Ovary (tissue), 3 donors: ENCODE results near the gene GOLGA1.

Experiments used
- EP300 ChIP-seq: sonication (generic); formaldehyde crosslinking; IDR thresholded peaks from one replicate; pipeline ENCODE4 v1.6.1; 2017; ENCODE audit warnings: antibody characterized with exemption
- POLR2A ChIP-seq: fragments of 450-650 bp; IDR thresholded peaks from one replicate; pipeline ENCODE4 v1.6.1; 2017; ENCODE audit warnings: antibody characterized with exemption, mild to moderate bottlenecking, moderate library complexity
- TF ChIP-seq, protein P1 (sequence below), 3 donors: fragments of 450-650 bp in 2 of 3; fragments of 200-600 bp in 1 of 3; IDR thresholded peaks; one replicate each; pipeline versions ENCODE4 v1.5.1 to v1.8.0; 2016 to 2022; ENCODE audit warnings: antibody characterized with exemption in 3 of 3, mild to moderate bottlenecking in 1 of 3
- donor health status: DM: no; HTN: no; CAD: no.

DNA sequence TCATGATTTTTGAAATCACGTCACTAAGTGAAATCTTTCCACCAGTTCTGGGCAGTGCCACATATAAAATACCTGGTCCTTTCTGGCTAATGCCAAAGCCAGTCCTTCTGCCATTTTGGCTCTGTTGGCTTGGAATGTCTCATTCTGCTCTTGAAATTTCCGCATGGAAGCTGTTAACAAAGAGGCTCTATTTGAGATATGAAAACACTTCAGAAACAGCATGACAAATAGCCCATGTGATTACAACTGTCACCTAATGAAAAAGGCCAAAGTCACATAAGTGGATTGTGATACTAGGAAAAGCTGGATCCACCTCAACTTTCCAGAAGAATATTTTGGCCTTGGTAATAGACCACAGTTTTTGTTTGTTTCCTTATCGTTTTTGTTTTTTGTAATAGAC is 12.8 kb downstream of the GOLGA1 start:
- TF ChIP-seq POLR2A (no peak), EP300 (no peak)
- TF ChIP-seq, protein P1, sequence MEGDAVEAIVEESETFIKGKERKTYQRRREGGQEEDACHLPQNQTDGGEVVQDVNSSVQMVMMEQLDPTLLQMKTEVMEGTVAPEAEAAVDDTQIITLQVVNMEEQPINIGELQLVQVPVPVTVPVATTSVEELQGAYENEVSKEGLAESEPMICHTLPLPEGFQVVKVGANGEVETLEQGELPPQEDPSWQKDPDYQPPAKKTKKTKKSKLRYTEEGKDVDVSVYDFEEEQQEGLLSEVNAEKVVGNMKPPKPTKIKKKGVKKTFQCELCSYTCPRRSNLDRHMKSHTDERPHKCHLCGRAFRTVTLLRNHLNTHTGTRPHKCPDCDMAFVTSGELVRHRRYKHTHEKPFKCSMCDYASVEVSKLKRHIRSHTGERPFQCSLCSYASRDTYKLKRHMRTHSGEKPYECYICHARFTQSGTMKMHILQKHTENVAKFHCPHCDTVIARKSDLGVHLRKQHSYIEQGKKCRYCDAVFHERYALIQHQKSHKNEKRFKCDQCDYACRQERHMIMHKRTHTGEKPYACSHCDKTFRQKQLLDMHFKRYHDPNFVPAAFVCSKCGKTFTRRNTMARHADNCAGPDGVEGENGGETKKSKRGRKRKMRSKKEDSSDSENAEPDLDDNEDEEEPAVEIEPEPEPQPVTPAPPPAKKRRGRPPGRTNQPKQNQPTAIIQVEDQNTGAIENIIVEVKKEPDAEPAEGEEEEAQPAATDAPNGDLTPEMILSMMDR (IDR thresholded peaks at IDR 0.05): no peak
